Astrocyte (in vitro differentiated cells and primary cell): Measurements from ENCODE around the gene RPLP2.

Experiments
- CTCF ChIP-seq: IDR thresholded peaks from 2 replicates; pipeline ENCODE4 v1.5.1; 2011; ENCODE audit warnings: low read depth, mild to moderate bottlenecking, inconsistent platforms, low read length, moderate library complexity; ENCODE audit not compliant: insufficient read depth
- EZH2 ChIP-seq: IDR thresholded peaks from 2 replicates; pipeline ENCODE4 v1.6.1; 2012; ENCODE audit warnings: mild to moderate bottlenecking, low read length, inconsistent platforms; ENCODE audit not compliant: insufficient read depth

GRCh38 chr11:801097-801780 lies 8.5 kb upstream of the RPLP2 start:
- TF ChIP-seq CTCF: no peak
- TF ChIP-seq EZH2: no peak
